ENCODE measurements around the gene APBA3. TPM values are rescaled to one million over a fixed set of nuclear protein-coding genes. Genes with fewer than 3 reads are reported as not detected.

APBA3 gene
- total and polyA plus RNA-seq, 2 experiments from 2014 or later, result 17.2 to 31.8 TPM

GRCh38 chr19:3736106-3736724 is 25.3 kb downstream of the APBA3 start:
- no peaks in the 10 kb centered on the region for H3K9me3 Mint-ChIP-seq
- no peak for DNase-seq (ENCODE audit: low spot score)
- no peak overlapping the region for H3K27ac Mint-ChIP-seq
- H3K9me2 ChIP-seq (ENCODE audit: insufficient read depth), result no peaks in the 10 kb centered on the region
- H3K36me3 Mint-ChIP-seq (ENCODE audit: low read depth), result 0 out of 3 replicates have a peak, but pooled peaks cover 3% of the 10 kb centered on the region
- no peak for TF ChIP-seq POLR2AphosphoS5 (IDR thresholded peaks at IDR 0.05; ENCODE audit: low read depth)
- no peak for TF ChIP-seq NANOG (IDR thresholded peaks at IDR 0.05; ENCODE audit: borderline replicate concordance)
- no peak for TF ChIP-seq ZNF331 (CRISPR knock-in tag; IDR thresholded peaks at IDR 0.05; ENCODE audit: low read depth)
- TF ChIP-seq EZH2 (IDR thresholded peaks at IDR 0.05; ENCODE audit: low read depth, unreplicated experiment), result no peak
- no peak for TF ChIP-seq CREB1 (CRISPR knock-in tag; IDR thresholded peaks at IDR 0.05; ENCODE audit: low read depth)
- no peak for TF ChIP-seq ZNF114 (CRISPR knock-in tag; IDR thresholded peaks at IDR 0.05)
- TF ChIP-seq ZNF462 (CRISPR knock-in tag; IDR thresholded peaks at IDR 0.05), result no peak
- TF ChIP-seq, protein P1, sequence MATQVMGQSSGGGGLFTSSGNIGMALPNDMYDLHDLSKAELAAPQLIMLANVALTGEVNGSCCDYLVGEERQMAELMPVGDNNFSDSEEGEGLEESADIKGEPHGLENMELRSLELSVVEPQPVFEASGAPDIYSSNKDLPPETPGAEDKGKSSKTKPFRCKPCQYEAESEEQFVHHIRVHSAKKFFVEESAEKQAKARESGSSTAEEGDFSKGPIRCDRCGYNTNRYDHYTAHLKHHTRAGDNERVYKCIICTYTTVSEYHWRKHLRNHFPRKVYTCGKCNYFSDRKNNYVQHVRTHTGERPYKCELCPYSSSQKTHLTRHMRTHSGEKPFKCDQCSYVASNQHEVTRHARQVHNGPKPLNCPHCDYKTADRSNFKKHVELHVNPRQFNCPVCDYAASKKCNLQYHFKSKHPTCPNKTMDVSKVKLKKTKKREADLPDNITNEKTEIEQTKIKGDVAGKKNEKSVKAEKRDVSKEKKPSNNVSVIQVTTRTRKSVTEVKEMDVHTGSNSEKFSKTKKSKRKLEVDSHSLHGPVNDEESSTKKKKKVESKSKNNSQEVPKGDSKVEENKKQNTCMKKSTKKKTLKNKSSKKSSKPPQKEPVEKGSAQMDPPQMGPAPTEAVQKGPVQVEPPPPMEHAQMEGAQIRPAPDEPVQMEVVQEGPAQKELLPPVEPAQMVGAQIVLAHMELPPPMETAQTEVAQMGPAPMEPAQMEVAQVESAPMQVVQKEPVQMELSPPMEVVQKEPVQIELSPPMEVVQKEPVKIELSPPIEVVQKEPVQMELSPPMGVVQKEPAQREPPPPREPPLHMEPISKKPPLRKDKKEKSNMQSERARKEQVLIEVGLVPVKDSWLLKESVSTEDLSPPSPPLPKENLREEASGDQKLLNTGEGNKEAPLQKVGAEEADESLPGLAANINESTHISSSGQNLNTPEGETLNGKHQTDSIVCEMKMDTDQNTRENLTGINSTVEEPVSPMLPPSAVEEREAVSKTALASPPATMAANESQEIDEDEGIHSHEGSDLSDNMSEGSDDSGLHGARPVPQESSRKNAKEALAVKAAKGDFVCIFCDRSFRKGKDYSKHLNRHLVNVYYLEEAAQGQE (IDR thresholded peaks at IDR 0.05; ENCODE audit: unreplicated experiment), result no peak
- TF ChIP-seq, protein P2, sequence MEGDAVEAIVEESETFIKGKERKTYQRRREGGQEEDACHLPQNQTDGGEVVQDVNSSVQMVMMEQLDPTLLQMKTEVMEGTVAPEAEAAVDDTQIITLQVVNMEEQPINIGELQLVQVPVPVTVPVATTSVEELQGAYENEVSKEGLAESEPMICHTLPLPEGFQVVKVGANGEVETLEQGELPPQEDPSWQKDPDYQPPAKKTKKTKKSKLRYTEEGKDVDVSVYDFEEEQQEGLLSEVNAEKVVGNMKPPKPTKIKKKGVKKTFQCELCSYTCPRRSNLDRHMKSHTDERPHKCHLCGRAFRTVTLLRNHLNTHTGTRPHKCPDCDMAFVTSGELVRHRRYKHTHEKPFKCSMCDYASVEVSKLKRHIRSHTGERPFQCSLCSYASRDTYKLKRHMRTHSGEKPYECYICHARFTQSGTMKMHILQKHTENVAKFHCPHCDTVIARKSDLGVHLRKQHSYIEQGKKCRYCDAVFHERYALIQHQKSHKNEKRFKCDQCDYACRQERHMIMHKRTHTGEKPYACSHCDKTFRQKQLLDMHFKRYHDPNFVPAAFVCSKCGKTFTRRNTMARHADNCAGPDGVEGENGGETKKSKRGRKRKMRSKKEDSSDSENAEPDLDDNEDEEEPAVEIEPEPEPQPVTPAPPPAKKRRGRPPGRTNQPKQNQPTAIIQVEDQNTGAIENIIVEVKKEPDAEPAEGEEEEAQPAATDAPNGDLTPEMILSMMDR (conservative IDR thresholded peaks at IDR 0.05; ENCODE audit: low read depth in 2 of 2), result no peak
- TF ChIP-seq STAT1 (IDR thresholded peaks at IDR 0.05; ENCODE audit: unreplicated experiment), result no peak
- no peaks in the 10 kb centered on the region for H3K79me2 ChIP-seq (replicated peaks; ENCODE audit: insufficient read depth)
- H2AFZ ChIP-seq, result no peak overlapping the region
- no peaks in the 10 kb centered on the region for H4K20me1 ChIP-seq (replicated peaks; ENCODE audit: insufficient read depth)
- H3K27me3 Mint-ChIP-seq (ENCODE audit: insufficient read depth, low read depth, poor library complexity), result peaks cover 8% of the 10 kb centered on the region
- H3F3A ChIP-seq (replicated peaks; ENCODE audit: low read depth), result no peaks in the 10 kb centered on the region
- H3K4me1 ChIP-seq (ENCODE audit: insufficient read depth), result no peaks in the 10 kb centered on the region
- no peak overlapping the region for H3K4me3 ChIP-seq
- no peak for ATAC-seq
- no peaks in the 10 kb centered on the region for H3K27me3 ChIP-seq (ENCODE audit: insufficient read depth)
- no peaks in the 10 kb centered on the region for H3K4me1 Mint-ChIP-seq
- peaks cover under 1% of the 10 kb centered on the region; the same call in 1 of the 2 replicates for H3K36me3 ChIP-seq (ENCODE audit: insufficient read depth)
- no peak overlapping the region for H3K4me2 ChIP-seq
- no peak overlapping the region for H3K27ac ChIP-seq (ENCODE audit: low read depth)
- H3K4me3 Mint-ChIP-seq, result no peak overlapping the region

Data from GM23338 (cell line).